ENCODE measurements around the gene DNAJC18.

- TF ChIP-seq CTCF (conservative IDR thresholded peaks at IDR 0.05 in 1 of 2, IDR thresholded peaks at IDR 0.05 in 1 of 2; ENCODE audit: extremely low read depth in 1 of 2, insufficient read depth in 1 of 2, low read depth in 1 of 2, low read length in 2 of 2) (no peak), EZH2 (IDR thresholded peaks at IDR 0.05; ENCODE audit: borderline replicate concordance, low read length) (no peak)
Observed at GRCh38 chr5:139392324-139392677, 47.0 kb downstream of the DNAJC18 start.
